ENCODE measurements around the gene NRG3.

NRG3 gene

DNA sequence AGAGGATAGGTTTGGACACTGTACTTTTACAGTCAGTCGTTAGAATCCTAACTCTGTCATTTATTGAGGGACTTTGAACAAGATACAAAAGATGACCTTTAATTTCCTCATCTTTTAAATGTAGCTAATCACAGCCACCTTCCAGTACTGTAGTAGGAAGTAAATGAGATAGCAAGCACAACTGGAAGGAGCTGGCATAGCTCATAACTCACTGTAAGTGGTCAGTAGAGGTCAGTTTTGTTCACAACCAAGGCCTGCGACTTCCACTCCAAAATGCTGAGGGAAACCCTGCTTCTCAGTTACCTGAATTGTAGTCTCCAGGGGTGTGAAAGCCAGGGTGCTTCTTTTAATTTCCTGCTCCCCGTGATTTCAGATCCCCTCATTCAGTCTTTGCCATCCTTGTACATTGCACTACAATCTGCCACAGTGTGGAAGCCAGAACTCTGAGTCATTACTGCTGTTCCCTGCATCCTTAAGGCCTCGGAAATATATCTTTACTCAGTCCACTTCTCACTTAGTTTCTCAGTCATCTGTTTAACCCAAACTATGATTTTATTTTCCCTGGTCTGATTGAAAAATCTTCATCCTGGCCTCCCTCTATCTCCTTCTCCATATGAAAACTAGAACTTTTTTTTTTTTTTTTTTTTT, 361.2 kb downstream of the NRG3 start:
- H3K4me3 ChIP-seq: no peak overlapping the region
- DNase-seq (ENCODE audit: low read depth, low spot score): no peak
- no peak overlapping the region for H3K9ac ChIP-seq (ENCODE audit: insufficient read length)
- no peaks in the 10 kb centered on the region for H3K36me3 ChIP-seq (ENCODE audit: insufficient read depth, low read length)
- TF ChIP-seq FOXP2 (optimal IDR thresholded peaks at IDR 0.05; ENCODE audit: control extremely low read depth, extremely low read length, insufficient read depth) (no peak), EZH2 (IDR thresholded peaks at IDR 0.05) (no peak), POLR2AphosphoS5 (IDR thresholded peaks at IDR 0.05; ENCODE audit: borderline replicate concordance, low read depth, low read length) (no peak)
- no peak overlapping the region for H3K27ac ChIP-seq
- no peaks in the 10 kb centered on the region for H3K9me3 ChIP-seq (ENCODE audit: low read depth, low read length)

DNA sequence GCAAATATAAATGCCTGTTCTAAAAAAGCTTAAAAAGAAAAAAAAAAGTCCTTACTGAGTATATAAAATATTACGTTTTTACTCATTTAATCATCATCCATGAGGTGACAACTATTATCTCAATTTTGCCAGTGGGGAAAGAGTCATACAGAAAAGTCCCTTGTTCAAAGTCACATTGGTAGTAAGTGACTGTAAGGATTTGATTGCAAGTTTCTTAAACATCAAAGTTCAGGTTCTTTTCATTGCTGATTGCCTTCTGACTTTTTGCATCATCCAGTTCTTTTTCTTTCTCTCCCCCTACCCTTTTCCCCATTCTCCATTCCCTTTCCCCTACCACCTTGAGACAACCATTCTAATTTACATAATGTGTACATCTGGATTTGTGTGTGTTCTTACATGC, 363.3 kb downstream of the NRG3 start:
- Histone ChIP-seq H3K9me3 (ENCODE audit: low read depth, low read length) (no peaks in the 10 kb centered on the region), H3K9ac (ENCODE audit: insufficient read length) (no peak overlapping the region), H3K36me3 (ENCODE audit: insufficient read depth, low read length) (no peaks in the 10 kb centered on the region), H3K4me3 (no peak overlapping the region), H3K27ac (no peak overlapping the region)
- no peak for DNase-seq (ENCODE audit: low read depth, low spot score)
- TF ChIP-seq FOXP2 (optimal IDR thresholded peaks at IDR 0.05; ENCODE audit: control extremely low read depth, extremely low read length, insufficient read depth) (no peak), POLR2AphosphoS5 (IDR thresholded peaks at IDR 0.05; ENCODE audit: borderline replicate concordance, low read depth, low read length) (no peak)

DNA sequence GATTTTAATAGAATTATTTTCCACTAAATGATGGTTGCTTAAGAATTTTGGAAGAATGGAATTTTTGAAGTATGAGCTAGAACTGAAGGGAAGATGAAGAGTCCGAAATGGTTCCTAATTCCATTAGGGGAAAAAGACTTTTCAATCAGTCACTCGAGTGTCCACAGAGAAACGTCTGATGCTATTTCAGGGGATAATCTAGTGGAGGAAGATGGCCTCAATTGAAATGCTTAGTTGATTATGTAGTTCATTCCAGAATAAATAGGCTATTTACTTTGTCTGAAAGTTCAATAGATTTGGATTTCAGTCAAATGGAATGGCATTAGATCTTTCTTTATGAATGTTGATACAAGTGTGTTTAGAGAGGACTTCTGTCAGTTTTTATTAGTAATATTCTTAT, 365.4 kb downstream of the NRG3 start:
- TF ChIP-seq EZH2 (IDR thresholded peaks at IDR 0.05) (no peak), FOXP2 (optimal IDR thresholded peaks at IDR 0.05; ENCODE audit: control extremely low read depth, extremely low read length, insufficient read depth) (no peak), POLR2AphosphoS5 (IDR thresholded peaks at IDR 0.05; ENCODE audit: borderline replicate concordance, low read depth, low read length) (no peak)
- no peaks in the 10 kb centered on the region for H3K9me3 ChIP-seq (ENCODE audit: low read depth, low read length)
- H3K36me3 ChIP-seq (ENCODE audit: insufficient read depth, low read length): no peaks in the 10 kb centered on the region
- H3K27ac ChIP-seq: no peak overlapping the region
- H3K9ac ChIP-seq (ENCODE audit: insufficient read length): no peak overlapping the region
- no peak for DNase-seq (ENCODE audit: low read depth, low spot score)
- no peak overlapping the region for H3K4me3 ChIP-seq

DNA sequence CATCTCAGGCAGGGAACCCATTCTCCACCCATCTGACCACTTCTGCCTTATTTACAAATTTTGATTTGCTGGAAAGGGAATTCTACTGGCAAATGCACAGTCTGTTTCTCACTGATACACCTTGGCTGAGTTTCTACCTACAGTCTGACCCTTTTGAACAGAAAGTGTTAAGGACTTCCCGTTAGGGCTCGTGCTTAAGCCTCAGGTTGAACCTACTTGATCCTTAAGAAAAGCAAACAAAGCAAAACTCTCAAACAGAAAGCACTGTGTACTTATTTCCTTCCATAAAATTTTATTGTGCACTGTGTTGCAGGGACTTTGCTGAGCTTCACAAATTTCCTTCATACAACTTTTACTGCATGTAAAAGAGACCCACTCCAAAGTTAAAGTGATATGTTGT, 367.8 kb downstream of the NRG3 start:
- no peak overlapping the region for H3K9ac ChIP-seq (ENCODE audit: insufficient read length)
- H3K27ac ChIP-seq: no peak overlapping the region
- H3K9me3 ChIP-seq (ENCODE audit: low read depth, low read length): no peaks in the 10 kb centered on the region
- TF ChIP-seq EZH2 (IDR thresholded peaks at IDR 0.05): no peak
- TF ChIP-seq POLR2AphosphoS5 (IDR thresholded peaks at IDR 0.05; ENCODE audit: borderline replicate concordance, low read depth, low read length): no peak
- TF ChIP-seq FOXP2 (optimal IDR thresholded peaks at IDR 0.05; ENCODE audit: control extremely low read depth, extremely low read length, insufficient read depth): no peak
- DNase-seq (ENCODE audit: low read depth, low spot score): no peak
- H3K4me3 ChIP-seq: no peak overlapping the region
- no peaks in the 10 kb centered on the region for H3K36me3 ChIP-seq (ENCODE audit: insufficient read depth, low read length)

DNA sequence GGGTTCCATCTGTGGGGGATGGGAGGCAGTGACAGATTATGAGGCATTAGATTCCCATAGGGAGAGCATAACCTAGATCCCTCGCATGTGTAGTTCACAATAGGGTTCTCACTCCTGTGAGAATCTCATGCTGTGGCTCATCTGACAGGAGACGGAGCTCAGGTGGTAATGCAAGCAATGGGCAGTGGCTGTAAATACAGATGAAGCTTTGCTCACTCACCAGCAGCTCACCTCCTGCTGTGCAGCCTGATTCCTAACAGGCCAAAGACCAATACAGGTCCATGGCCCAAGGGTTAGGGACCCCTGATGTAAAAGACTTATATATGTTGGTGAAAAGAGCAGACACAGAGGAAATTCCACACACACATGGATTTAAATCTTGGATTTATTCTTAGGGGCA, 370.2 kb downstream of the NRG3 start:
- no peak overlapping the region for H3K27ac ChIP-seq
- H3K9me3 ChIP-seq (ENCODE audit: low read depth, low read length): no peaks in the 10 kb centered on the region
- no peak for DNase-seq (ENCODE audit: low read depth, low spot score)
- H3K9ac ChIP-seq (ENCODE audit: insufficient read length): no peak overlapping the region
- H3K4me3 ChIP-seq: no peak overlapping the region
- TF ChIP-seq EZH2 (IDR thresholded peaks at IDR 0.05) (no peak), POLR2AphosphoS5 (IDR thresholded peaks at IDR 0.05; ENCODE audit: borderline replicate concordance, low read depth, low read length) (no peak), FOXP2 (optimal IDR thresholded peaks at IDR 0.05; ENCODE audit: control extremely low read depth, extremely low read length, insufficient read depth) (no peak)
- H3K36me3 ChIP-seq (ENCODE audit: insufficient read depth, low read length): no peaks in the 10 kb centered on the region

DNA sequence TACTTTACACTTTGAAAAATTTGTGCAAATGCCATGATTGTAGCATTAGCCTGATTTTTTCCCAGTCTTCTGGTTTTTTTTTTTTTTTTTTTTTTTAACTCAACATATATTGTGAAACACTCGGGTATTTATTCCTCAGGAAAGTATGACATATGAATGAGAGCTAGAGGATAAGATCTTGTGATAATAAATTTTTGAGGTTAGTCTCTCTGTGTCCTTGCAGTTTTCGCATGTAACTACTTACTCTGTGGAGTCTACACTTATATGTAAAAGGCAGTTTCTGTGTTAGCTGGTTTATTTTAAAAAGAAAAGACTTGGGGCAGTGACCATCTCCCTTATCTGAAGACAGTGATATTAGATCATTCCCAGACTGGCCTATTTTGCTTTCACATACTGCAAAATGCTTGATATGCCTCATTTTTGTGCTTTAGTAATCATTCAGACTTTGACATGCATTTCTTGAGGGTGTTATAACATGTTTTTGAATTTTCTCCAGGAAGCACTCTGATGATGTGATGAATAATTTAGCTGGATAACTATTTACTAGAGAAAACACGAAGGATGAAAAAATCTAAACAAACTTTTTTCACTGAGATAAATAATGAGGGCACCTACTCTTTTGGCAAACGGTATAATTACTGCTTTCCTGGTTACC, 371.0 kb downstream of the NRG3 start:
- no peak for TF ChIP-seq FOXP2 (optimal IDR thresholded peaks at IDR 0.05; ENCODE audit: control extremely low read depth, extremely low read length, insufficient read depth)
- no peak for TF ChIP-seq EZH2 (IDR thresholded peaks at IDR 0.05)
- no peak for TF ChIP-seq POLR2AphosphoS5 (IDR thresholded peaks at IDR 0.05; ENCODE audit: borderline replicate concordance, low read depth, low read length)
- DNase-seq (ENCODE audit: low read depth, low spot score): peak; percentile 1
- H3K9ac ChIP-seq (ENCODE audit: insufficient read length): no peak overlapping the region
- H3K4me3 ChIP-seq: no peak overlapping the region
- no peaks in the 10 kb centered on the region for H3K36me3 ChIP-seq (ENCODE audit: insufficient read depth, low read length)
- no peak overlapping the region for H3K27ac ChIP-seq
- no peaks in the 10 kb centered on the region for H3K9me3 ChIP-seq (ENCODE audit: low read depth, low read length)

DNA sequence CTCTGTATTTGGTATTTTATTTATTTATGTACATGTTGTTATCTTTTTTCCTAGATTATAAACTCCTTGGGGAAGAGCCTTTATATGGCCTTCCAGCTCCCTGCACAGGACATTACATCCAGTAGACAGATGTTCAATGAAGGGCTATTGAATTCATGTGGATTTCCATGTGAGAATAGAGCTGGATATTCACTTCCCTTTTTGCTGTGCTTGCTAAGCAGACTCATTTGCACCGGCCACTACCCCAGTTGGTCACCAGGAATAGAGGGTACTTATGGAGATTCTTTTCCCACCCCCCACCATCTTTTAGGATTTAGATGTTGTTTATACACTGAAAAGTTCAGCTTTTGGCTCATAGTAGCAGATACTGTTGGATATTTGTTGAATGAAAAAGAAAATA, 374.1 kb downstream of the NRG3 start:
- DNase-seq (ENCODE audit: low read depth, low spot score): no peak
- Histone ChIP-seq H3K4me3 (no peak overlapping the region), H3K9me3 (ENCODE audit: low read depth, low read length) (no peaks in the 10 kb centered on the region)

DNA sequence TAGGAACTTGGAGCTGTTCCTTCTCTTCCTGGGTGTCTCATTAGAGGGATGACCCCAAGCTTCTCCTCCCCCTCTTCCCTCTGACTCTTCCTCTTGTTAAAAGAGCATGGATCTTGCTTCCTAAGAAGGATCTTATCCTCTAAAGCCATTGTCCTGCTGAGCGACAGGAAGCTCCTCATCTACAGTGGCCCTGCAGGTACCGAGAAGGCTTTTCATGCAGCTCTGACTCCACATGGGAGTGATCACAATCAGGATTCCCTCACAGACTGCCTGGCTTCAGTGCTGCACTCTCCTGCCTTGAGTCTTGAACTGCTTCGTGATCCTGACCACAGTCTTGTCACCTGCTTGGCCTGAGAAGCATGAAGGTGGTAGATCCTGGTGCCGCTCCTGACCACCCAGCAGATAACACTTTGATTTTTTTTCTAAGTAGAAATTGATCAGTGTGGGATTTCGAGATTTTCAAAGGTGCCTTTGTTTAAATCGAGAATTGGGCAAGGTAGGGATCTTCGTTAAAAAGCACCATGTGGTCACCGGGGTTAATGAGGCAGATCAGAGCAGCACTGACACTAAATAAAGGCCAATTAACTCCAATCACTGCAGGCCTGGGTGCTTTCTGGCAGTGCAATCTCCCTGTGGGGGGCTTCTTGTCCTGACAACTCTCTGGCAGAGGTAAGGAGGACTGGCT, 376.4 kb downstream of the NRG3 start:
- Histone ChIP-seq H3K9ac (ENCODE audit: insufficient read length) (no peak overlapping the region), H3K9me3 (ENCODE audit: low read depth, low read length) (no peaks in the 10 kb centered on the region), H3K36me3 (ENCODE audit: insufficient read depth, low read length) (no peaks in the 10 kb centered on the region), H3K4me3 (no peak overlapping the region), H3K27ac (no peak overlapping the region)
- DNase-seq (ENCODE audit: low read depth, low spot score): no peak
- TF ChIP-seq POLR2AphosphoS5 (IDR thresholded peaks at IDR 0.05; ENCODE audit: borderline replicate concordance, low read depth, low read length): no peak

More for the DNA sequence above, 374.1 kb downstream of the NRG3 start:
- TF ChIP-seq FOXP2 (optimal IDR thresholded peaks at IDR 0.05; ENCODE audit: control extremely low read depth, extremely low read length, insufficient read depth): no peak
- no peak for TF ChIP-seq EZH2 (IDR thresholded peaks at IDR 0.05)
- TF ChIP-seq POLR2AphosphoS5 (IDR thresholded peaks at IDR 0.05; ENCODE audit: borderline replicate concordance, low read depth, low read length): no peak
- H3K36me3 ChIP-seq (ENCODE audit: insufficient read depth, low read length): no peaks in the 10 kb centered on the region
- no peak overlapping the region for H3K27ac ChIP-seq
- no peak overlapping the region for H3K9ac ChIP-seq (ENCODE audit: insufficient read length)

All from SK-N-MC (cell line).